ENCODE data around the gene SMIM45.
A peak's percentile ranks its signal among the peaks of the same experiment; 100 is the strongest.

Gene SMIM45

GRCh38 chr22:41976070-41976901 is 24.3 kb downstream of the SMIM45 start:
- H2BK20ac ChIP-seq (ENCODE audit: low read length) = no peak overlapping the region
- FAIRE-seq (no peak), DNase-seq (ENCODE audit: low read depth in 1 of 2, low spot score in 2 of 2) (peak in 1 of 2 experiments; percentile 79)
- H3K9me3 ChIP-seq (ENCODE audit: insufficient read depth in 2 of 2, low read depth in 1 of 2, low read length in 1 of 2) = no peaks in the 10 kb centered on the region
- ChIA-PET CTCF (ENCODE audit: partially characterized antibody) (interaction anchor here (0.9 to 2.3 kb wide), 5 partner anchors 10 to 136 kb away, joined by 3 to 14 read pairs (median 4); no protein-coding TSS in a partner anchor), POLR2A (ENCODE audit: partially characterized antibody) (interaction anchor here (0.5 to 1.4 kb wide), 3 partner anchors 9 to 394 kb away, joined by 3 to 5 read pairs (median 4); no protein-coding TSS in a partner anchor)
- peaks cover 0 to 5% of the 10 kb centered on the region in 2 experiments; a peak in 1 of 4 replicates for H3K79me2 ChIP-seq (ENCODE audit: control insufficient read depth in 1 of 2, insufficient read depth in 2 of 2, low read length in 2 of 2)
- H3K4ac ChIP-seq (replicated peaks; ENCODE audit: insufficient read length, low read depth, low read length) = no peak overlapping the region
- H3K23ac ChIP-seq (ENCODE audit: insufficient read length) = no peak overlapping the region
- H2BK120ac ChIP-seq (replicated peaks; ENCODE audit: low read depth, low read length) = no peak overlapping the region
- no peak overlapping the region for H2AK5ac ChIP-seq (ENCODE audit: low read depth, low read length)
- H2BK5ac ChIP-seq (ENCODE audit: low read depth, low read length) = no peak overlapping the region
- H3K56ac ChIP-seq (replicated peaks; ENCODE audit: insufficient read length, low read depth, low read length) = no peak overlapping the region
- peaks cover 2% of the 10 kb centered on the region; the same call in 1 of the 2 replicates for H3K79me1 ChIP-seq (ENCODE audit: low read depth, low read length)
- peak overlapping the region; percentile 29; the same call in 1 of the 2 replicates for H4K8ac ChIP-seq (ENCODE audit: extremely low read depth, insufficient read depth, low read length)
- H3K18ac ChIP-seq (ENCODE audit: extremely low read depth, low read length) = no peak overlapping the region; the same call in 1 of the 2 replicates
- H4K20me1 ChIP-seq (replicated peaks in 1 of 2; ENCODE audit: control insufficient read depth in 1 of 2, insufficient read depth in 2 of 2, low read length in 2 of 2) = peaks cover 0 to 8% of the 10 kb centered on the region in 2 experiments
- no peak overlapping the region for H3K27ac ChIP-seq (ENCODE audit: low read depth, low read length)
- H2AFZ ChIP-seq (ENCODE audit: low read length) = peak overlapping the region; percentile 30; the same call in 1 of the 2 replicates
- 11% methylated on average over 17 of the region's 72 CpGs; no CpG with 5 or more reads in 1 of the 2 experiments for WGBS, 2 experiments (ENCODE audit: extremely low coverage in 1 of 2, insufficient coverage in 1 of 2, insufficient read length in 1 of 2, insufficient replicate concordance in 2 of 2, low coverage in 1 of 2, low lambda C conversion rate in 2 of 2, missing lambda C conversion rate in 1 of 2)
- peaks cover 13% of the 10 kb centered on the region for H3K23me2 ChIP-seq (ENCODE audit: low read depth, low read length)
- H3K4me3 ChIP-seq (ENCODE audit: extremely low read depth in 1 of 4, insufficient read depth in 2 of 4, low read depth in 3 of 4, low read length in 4 of 4) = peak overlapping the region; percentile 34 to 83 (median 56)
- H3K36me3 ChIP-seq (ENCODE audit: control insufficient read depth in 2 of 4, insufficient read depth in 4 of 4, low read length in 3 of 4) = no peaks in the 10 kb centered on the region
- peaks cover 0 to 14% (median 10%) of the 10 kb centered on the region in 4 experiments; a peak in 6 of 7 replicates for H3K4me1 ChIP-seq (replicated peaks in 1 of 4; ENCODE audit: control insufficient read depth in 3 of 4, insufficient read depth in 4 of 4, low read length in 3 of 4)
- no peak overlapping the region for H3K14ac ChIP-seq (ENCODE audit: insufficient read length)
- H3K27me3 ChIP-seq (replicated peaks in 1 of 4; ENCODE audit: control insufficient read depth in 3 of 4, extremely low read depth in 1 of 4, insufficient read depth in 3 of 4, low read length in 3 of 4) = peaks cover 10 to 29% (median 26%) of the 10 kb centered on the region in 4 experiments
- peak overlapping the region in 1 of 4 experiments; percentile 45; a peak in 1 of 7 replicates for H3K9ac ChIP-seq (replicated peaks in 1 of 4; ENCODE audit: extremely low read depth in 1 of 4, low read depth in 3 of 4, low read length in 3 of 4)
- H2BK15ac ChIP-seq (ENCODE audit: low read length) = 0 out of 2 replicates have a peak overlapping the region, but pooled peaks have one; percentile 10
- H4K5ac ChIP-seq (ENCODE audit: insufficient read length, low read depth, low read length) = no peak overlapping the region
- peak overlapping the region; percentile 68 to 89 for H3K4me2 ChIP-seq (ENCODE audit: insufficient read depth in 1 of 2, low read depth in 2 of 2, low read length in 2 of 2)
- H4K91ac ChIP-seq (replicated peaks; ENCODE audit: insufficient read length, low read length) = no peak overlapping the region
- H2BK12ac ChIP-seq (ENCODE audit: low read depth, low read length) = peak overlapping the region; percentile 60; the same call in 1 of the 2 replicates
- TF ChIP-seq CHD2 (IDR thresholded peaks at IDR 0.05; ENCODE audit: low read length) (no peak), MAFK (IDR thresholded peaks at IDR 0.05; ENCODE audit: low read depth, low read length) (no peak), SP4 (IDR thresholded peaks at IDR 0.05; ENCODE audit: low read length) (no peak), RXRA (IDR thresholded peaks at IDR 0.05; ENCODE audit: insufficient read depth, low read depth, low read length) (no peak), POLR2AphosphoS5 (IDR thresholded peaks at IDR 0.05; ENCODE audit: low read depth, low read length) (no peak), CTCF (IDR thresholded peaks at IDR 0.05; ENCODE audit: control extremely low read depth in 1 of 3, insufficient read depth in 1 of 3, low read depth in 1 of 3, low read length in 3 of 3) (no peak), NRF1 (IDR thresholded peaks at IDR 0.05; ENCODE audit: low read depth, low read length) (no peak), JUND (IDR thresholded peaks at IDR 0.05; ENCODE audit: low read length) (no peak), POU5F1 (IDR thresholded peaks at IDR 0.05; ENCODE audit: low read depth, low read length) (no peak)

All from H1 (cell line).